Cardiac fibroblast (primary cell): ENCODE measurements around the gene EVA1C.
"Not testable (repeated sequence)": the region's sequence is repeated elsewhere in the genome, so short reads cannot be mapped to it uniquely, and the experiment has no call there.

Experiments
- DNase-seq, 2 donors: peaks; one replicate each; pipeline versions ENCODE4 v3.0.0 to v3.0.0-alpha.2; 2010; ENCODE audit warnings: low read depth in 2 of 2
- H3K4me3 ChIP-seq, 2 donors: replicated peaks in 1 of 2; 1 replicate in 1 of 2; 2 replicates in 1 of 2; pipeline ENCODE4 v1.5.1; 2011; ENCODE audit warnings: low read depth in 2 of 2, low read length in 2 of 2, mild to moderate bottlenecking in 2 of 2, moderate library complexity in 1 of 2
- TF ChIP-seq, protein P1 (sequence below): IDR thresholded peaks from one replicate; pipeline ENCODE4 v1.5.1; 2011; ENCODE audit warnings: low read depth, mild to moderate bottlenecking, low read length, inconsistent platforms

Gene EVA1C

GRCh38 chr21:32492376-32492775 lies 79.9 kb downstream of the EVA1C start:
- no peak for DNase-seq
- H3K4me3 ChIP-seq, result no peak overlapping the region
- TF ChIP-seq, protein P1, sequence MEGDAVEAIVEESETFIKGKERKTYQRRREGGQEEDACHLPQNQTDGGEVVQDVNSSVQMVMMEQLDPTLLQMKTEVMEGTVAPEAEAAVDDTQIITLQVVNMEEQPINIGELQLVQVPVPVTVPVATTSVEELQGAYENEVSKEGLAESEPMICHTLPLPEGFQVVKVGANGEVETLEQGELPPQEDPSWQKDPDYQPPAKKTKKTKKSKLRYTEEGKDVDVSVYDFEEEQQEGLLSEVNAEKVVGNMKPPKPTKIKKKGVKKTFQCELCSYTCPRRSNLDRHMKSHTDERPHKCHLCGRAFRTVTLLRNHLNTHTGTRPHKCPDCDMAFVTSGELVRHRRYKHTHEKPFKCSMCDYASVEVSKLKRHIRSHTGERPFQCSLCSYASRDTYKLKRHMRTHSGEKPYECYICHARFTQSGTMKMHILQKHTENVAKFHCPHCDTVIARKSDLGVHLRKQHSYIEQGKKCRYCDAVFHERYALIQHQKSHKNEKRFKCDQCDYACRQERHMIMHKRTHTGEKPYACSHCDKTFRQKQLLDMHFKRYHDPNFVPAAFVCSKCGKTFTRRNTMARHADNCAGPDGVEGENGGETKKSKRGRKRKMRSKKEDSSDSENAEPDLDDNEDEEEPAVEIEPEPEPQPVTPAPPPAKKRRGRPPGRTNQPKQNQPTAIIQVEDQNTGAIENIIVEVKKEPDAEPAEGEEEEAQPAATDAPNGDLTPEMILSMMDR, result no peak

- DNase-seq, result peak; percentile 80 to 82
- TF ChIP-seq, protein P1, result no peak
- no peak overlapping the region for H3K4me3 ChIP-seq
Measured at GRCh38 chr21:32494934-32495709, 82.6 kb downstream of the EVA1C start.

- TF ChIP-seq, protein P1, result no peak
- DNase-seq, result no peak
- H3K4me3 ChIP-seq, result no peak overlapping the region
Measured at GRCh38 chr21:32496568-32496967, 84.1 kb downstream of the EVA1C start.

DNA sequence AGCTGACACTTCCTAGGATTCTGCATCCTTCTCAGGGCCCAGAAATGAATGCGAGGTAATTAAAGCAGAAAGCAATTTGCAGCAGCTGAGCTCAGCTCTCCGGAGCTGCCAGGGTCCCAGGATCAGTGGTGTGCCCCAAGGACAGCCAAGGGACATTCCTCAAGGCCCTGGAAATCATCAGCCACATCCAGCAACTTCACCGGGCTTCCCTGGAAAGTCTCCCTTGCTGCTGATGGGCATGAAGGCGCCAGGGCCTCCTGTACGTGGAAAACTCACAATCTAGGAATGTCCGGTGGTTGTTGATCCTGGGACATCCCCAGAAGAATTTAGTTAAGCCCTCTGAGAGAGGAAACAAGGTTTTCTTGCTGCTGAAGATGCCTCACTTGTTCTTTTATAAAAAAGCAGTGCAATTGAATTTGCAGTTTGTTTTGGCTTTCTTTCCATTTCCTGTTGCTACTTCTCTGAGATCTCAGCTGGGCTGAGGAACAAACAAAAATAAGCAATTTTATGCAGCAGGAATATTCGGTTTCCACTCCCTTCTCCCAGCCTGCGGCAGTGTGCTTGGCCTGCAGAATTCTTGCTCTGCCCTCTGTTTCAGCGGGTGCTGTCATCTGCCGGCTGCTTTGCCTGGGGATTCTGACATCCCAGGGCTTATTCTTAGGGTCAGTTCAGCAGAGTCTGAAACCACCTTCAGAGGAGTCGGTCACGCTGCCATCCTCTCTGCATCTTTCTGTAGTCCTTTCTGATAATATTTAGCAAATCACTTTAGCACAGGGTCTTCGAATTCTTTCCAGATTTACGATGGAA lies 86.9 kb downstream of the EVA1C start:
- TF ChIP-seq, protein P1, result no peak
- DNase-seq, result peak; percentile 76 to 83
- H3K4me3 ChIP-seq, result no peak overlapping the region

DNA sequence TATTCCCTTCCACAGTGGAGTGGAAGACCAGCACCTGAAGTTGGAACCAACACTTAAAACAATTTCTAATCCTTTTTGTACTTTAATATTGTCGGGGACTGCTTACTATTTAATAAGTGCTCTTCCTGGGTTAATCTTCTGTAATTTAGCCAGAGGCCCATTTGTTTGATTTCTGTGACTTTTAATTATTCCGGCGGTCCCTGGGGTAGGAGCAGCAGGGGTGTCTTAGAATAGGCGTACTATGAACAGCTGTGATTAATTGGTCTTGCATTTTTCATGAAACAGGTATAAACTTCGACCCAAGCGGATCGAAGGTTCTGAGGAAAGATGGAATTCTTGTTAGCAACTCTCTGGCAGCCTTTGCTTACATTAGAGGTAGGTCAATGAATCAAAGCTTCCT lies 91.1 kb downstream of the EVA1C start:
- H3K4me3 ChIP-seq, DNase-seq: not testable (repeated sequence)

- H3K4me3 ChIP-seq, DNase-seq: not testable (repeated sequence)
Measured at GRCh38 chr21:32505767-32506166, 93.3 kb downstream of the EVA1C start.

DNA sequence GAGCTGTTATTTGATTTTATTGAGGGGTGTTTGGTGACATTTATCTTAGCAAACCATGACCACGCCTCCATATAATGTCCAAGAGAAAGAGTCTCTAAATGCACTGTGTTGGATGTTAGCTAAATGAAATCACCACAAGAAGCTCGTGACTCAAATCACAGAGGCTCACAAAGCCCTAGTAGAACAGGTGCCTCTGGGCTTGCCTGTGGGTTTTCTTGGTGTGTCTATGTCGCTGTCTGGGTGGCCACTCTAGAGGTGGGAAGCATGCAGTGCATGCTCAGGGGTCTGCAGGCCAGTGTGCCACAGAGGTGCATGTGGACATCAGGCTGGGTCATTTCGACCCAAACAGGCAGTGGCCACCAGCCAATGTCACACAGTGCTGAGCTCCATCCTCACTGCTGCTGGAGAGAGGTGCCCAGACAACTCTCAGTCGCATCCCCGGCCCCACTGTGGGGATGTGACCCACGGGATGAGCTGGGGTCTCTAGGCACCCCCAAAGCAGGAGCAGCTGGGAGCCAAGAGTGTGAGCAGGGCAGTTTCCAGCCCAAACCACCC lies 94.0 kb downstream of the EVA1C start:
- DNase-seq, H3K4me3 ChIP-seq: not testable (repeated sequence)

DNA sequence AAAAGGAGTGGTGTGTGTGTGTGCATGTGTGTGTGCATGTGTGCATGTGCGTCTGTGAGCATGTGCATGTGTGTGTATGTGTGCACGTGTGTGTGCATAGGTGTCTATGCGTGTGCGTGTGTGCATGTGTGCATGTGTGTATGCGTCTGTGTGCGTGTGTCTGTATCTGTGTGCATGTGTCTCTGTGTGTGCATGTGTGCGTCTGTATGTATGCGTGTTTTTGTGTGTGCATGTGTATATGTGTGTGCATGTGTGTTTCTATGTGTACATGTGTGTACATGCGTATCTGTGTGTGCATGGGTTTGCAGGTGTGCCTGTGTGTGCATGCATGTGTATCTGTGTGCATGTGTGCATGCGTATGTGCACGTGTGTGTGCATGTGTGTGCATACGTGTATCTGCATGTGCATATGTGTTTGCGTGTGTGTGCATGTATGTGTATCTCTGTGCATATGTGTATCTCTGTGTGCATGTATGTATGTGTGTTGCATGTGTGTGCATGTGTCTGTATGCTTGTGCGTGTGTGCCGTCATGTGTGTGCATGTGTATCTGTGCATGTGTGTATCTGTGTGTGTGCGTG lies 94.9 kb downstream of the EVA1C start:
- no peak for DNase-seq
- TF ChIP-seq, protein P1, result no peak
- H3K4me3 ChIP-seq, result no peak overlapping the region

DNA sequence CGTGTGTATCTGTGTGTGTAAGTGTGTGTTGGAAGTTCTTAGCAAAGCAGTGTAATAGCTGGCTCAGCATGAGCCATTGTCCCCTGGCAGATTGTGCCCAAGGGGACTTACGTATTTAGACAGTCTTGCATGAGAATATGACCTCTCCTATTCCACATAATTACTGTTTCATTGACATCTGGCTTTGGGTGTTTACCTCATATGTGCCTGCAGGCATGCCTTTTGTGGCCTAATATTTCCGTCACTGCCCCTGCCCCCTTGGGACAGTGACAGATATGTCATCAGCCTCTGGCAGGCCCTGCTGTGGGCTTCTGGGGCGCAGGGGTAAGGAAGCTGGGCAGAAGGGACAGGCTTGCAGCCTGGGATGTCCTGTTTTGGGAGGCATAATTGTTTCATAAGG lies 95.5 kb downstream of the EVA1C start:
- not testable (repeated sequence) for DNase-seq, H3K4me3 ChIP-seq
